HG02610 (cell line): ENCODE measurements around the gene FOXN3.

Source experiments
- ATAC-seq: cut with Tn5 transposase; IDR thresholded peaks from one replicate; pipeline ENCODE4 v1.9.1; 2021; ENCODE audit warnings: mild to moderate bottlenecking, moderate library complexity; ENCODE audit not compliant: unreplicated experiment

The FOXN3 gene

GRCh38 chr14:89435492-89435891 is 18.5 kb upstream of the FOXN3 start:
- ATAC-seq = no peak

- no peak for ATAC-seq
Measured at GRCh38 chr14:89432226-89432625, 15.2 kb upstream of the FOXN3 start.

- peak; percentile 90 for ATAC-seq
Measured at GRCh38 chr14:89430391-89431236, 13.6 kb upstream of the FOXN3 start.

GRCh38 chr14:89429199-89430181 is 12.5 kb upstream of the FOXN3 start:
- ATAC-seq = no peak

- no peak for ATAC-seq
Measured at GRCh38 chr14:89428546-89429198, 11.6 kb upstream of the FOXN3 start.

- ATAC-seq = no peak
Measured at GRCh38 chr14:89428173-89428523, 11.1 kb upstream of the FOXN3 start.

- ATAC-seq = no peak
Measured at GRCh38 chr14:89427426-89428172, 10.6 kb upstream of the FOXN3 start.

GRCh38 chr14:89425931-89426330 is 8.9 kb upstream of the FOXN3 start:
- peak; percentile 34 for ATAC-seq

GRCh38 chr14:89424241-89424640 is 7.2 kb upstream of the FOXN3 start:
- ATAC-seq = no peak

GRCh38 chr14:89422952-89423345 is 5.9 kb upstream of the FOXN3 start:
- no peak for ATAC-seq

GRCh38 chr14:89422181-89422951 is 5.3 kb upstream of the FOXN3 start:
- ATAC-seq = no peak

- ATAC-seq = no peak
Measured at GRCh38 chr14:89420502-89420901, 3.5 kb upstream of the FOXN3 start.

- no peak for ATAC-seq
Measured at GRCh38 chr14:89419973-89420482, 3.0 kb upstream of the FOXN3 start.

GRCh38 chr14:89418976-89419375 is 1.9 kb upstream of the FOXN3 start:
- no peak for ATAC-seq

- ATAC-seq = no peak
Measured at GRCh38 chr14:89418452-89418851, 1.4 kb upstream of the FOXN3 start.

- peak; percentile 39 for ATAC-seq
Measured at GRCh38 chr14:89417465-89418225, 612 bp upstream of the FOXN3 start.

- peak; percentile 89 for ATAC-seq
Measured at GRCh38 chr14:89416002-89416995, 734 bp downstream of the FOXN3 start.

- ATAC-seq = no peak
Measured at GRCh38 chr14:89415159-89415558, 1.9 kb downstream of the FOXN3 start.
